ENCODE results near the gene HAPLN1.

GRCh38 chr5:83636156-83636555 is 84.5 kb downstream of the HAPLN1 start:
- TF ChIP-seq ZNF274 (IDR thresholded peaks at IDR 0.05; ENCODE audit: low read depth, low read length) (no peak), SUZ12 (IDR thresholded peaks at IDR 0.05; ENCODE audit: extremely low read depth, insufficient read depth, insufficient read length) (no peak), YY1 (IDR thresholded peaks at IDR 0.05; ENCODE audit: insufficient read depth, insufficient read length) (no peak)
